ENCODE data around the gene SPPL2B. TPM values are rescaled to one million over a fixed set of nuclear protein-coding genes. Genes with fewer than 3 reads are reported as not detected.
A peak's percentile ranks its signal among the peaks of the same experiment; 100 is the strongest.
"Not testable (repeated sequence)": the region's sequence is repeated elsewhere in the genome, so short reads cannot be mapped to it uniquely, and the experiment has no call there.

The SPPL2B gene
- 10 to 100 TPM in 2 of 3 donors, 1 to 10 TPM in 1; 6.9 to 16.4 (median 12.5) TPM for polyA plus RNA-seq

GRCh38 chr19:2328401-2329148 is at the start of gene SPPL2B, which contains the start of gene LSM7:
SPPL2B (plus strand) TSS chr19:2328684; CDS start chr19:2328710, 26 bp downstream.
LSM7 (minus strand) TSS chr19:2328586; CDS start chr19:2328566, 20 bp downstream.
- Mint-ChIP-seq H3K27ac (peak within 1 kb of the TSS; percentile 94 to 99 (median 98)), H3K36me3 (no peaks in the 10 kb centered on the region), H3K4me1 (peaks cover 42 to 48% of the 10 kb centered on the region in 2 donors), H3K27me3 (ENCODE audit: low read depth in 3 of 3) (peaks cover 2 to 16% (median 13%) of the 10 kb centered on the region in 3 donors), H3K9me3 (no peaks in the 10 kb centered on the region), H3K4me3 (peak within 1 kb of the TSS; percentile 99 to 100 (median 99))
- DNase-seq: peak; percentile 90 to 93 (median 91)

- Mint-ChIP-seq H3K27ac (peak overlapping the region in 5 of 6 donors; percentile 12 to 78 (median 39)), H3K27me3 (ENCODE audit: low read depth in 3 of 3) (peaks cover 16 to 25% (median 24%) of the 10 kb centered on the region in 3 donors), H3K9me3 (no peaks in the 10 kb centered on the region), H3K4me1 (peaks cover 22 to 28% of the 10 kb centered on the region in 2 donors), H3K4me3 (peak overlapping the region; percentile 27 to 54 (median 49)), H3K36me3 (peaks cover 0 to 5% (median 4%) of the 10 kb centered on the region in 3 donors)
- no peak for DNase-seq
Measured at GRCh38 chr19:2280633-2281264, 47.7 kb upstream of the SPPL2B start.

- not testable (repeated sequence) for DNase-seq, H3K9me3 Mint-ChIP-seq, H3K36me3 Mint-ChIP-seq
- Mint-ChIP-seq H3K27me3 (ENCODE audit: low read depth in 3 of 3) (peaks cover 16 to 26% (median 24%) of the 10 kb centered on the region in 3 donors), H3K4me3 (peak overlapping the region; percentile 87 to 92 (median 91)), H3K27ac (peak overlapping the region; percentile 87 to 93 (median 90)), H3K4me1 (peaks cover 22 to 27% of the 10 kb centered on the region in 2 donors)
Measured at GRCh38 chr19:2281265-2282061, 47.0 kb upstream of the SPPL2B start.

- peak; percentile 80 to 81 (median 80) for DNase-seq
- peaks cover 19 to 23% of the 10 kb centered on the region in 2 donors for H3K4me1 Mint-ChIP-seq
- peak within 1 kb of the TSS; percentile 87 to 92 (median 91) for H3K4me3 Mint-ChIP-seq
- peaks cover 11 to 19% (median 19%) of the 10 kb centered on the region in 3 donors for H3K27me3 Mint-ChIP-seq (ENCODE audit: low read depth in 3 of 3)
- H3K27ac Mint-ChIP-seq: peak within 1 kb of the TSS; percentile 87 to 93 (median 90)
- peaks cover 0 to 2% (median under 1%) of the 10 kb centered on the region in 3 donors for H3K36me3 Mint-ChIP-seq
- H3K9me3 Mint-ChIP-seq: no peaks in the 10 kb centered on the region
Measured at GRCh38 chr19:2282062-2282861, 46.2 kb upstream of the SPPL2B start, which contains the start of gene PEAK3. PEAK3 (minus strand) TSS chr19:2282175; CDS start chr19:2280931, 1,244 bp downstream.

GRCh38 chr19:2282862-2283237 is 45.6 kb upstream of the SPPL2B start:
- no peaks in the 10 kb centered on the region for H3K9me3 Mint-ChIP-seq
- H3K27ac Mint-ChIP-seq: peak overlapping the region; percentile 51 to 93 (median 82)
- DNase-seq: no peak
- peaks cover 10 to 21% (median 14%) of the 10 kb centered on the region in 3 donors for H3K27me3 Mint-ChIP-seq (ENCODE audit: low read depth in 3 of 3)
- H3K4me1 Mint-ChIP-seq: peaks cover 17 to 24% of the 10 kb centered on the region in 2 donors
- no peaks in the 10 kb centered on the region for H3K36me3 Mint-ChIP-seq
- H3K4me3 Mint-ChIP-seq: peak overlapping the region; percentile 87 to 92 (median 91)

GRCh38 chr19:2283835-2284507 is 44.5 kb upstream of the SPPL2B start:
- Mint-ChIP-seq H3K4me3 (no peak overlapping the region), H3K9me3 (no peaks in the 10 kb centered on the region), H3K4me1 (peaks cover 28 to 36% of the 10 kb centered on the region in 2 donors), H3K27ac (peak overlapping the region in 2 of 6 donors; percentile 28 to 34), H3K27me3 (ENCODE audit: low read depth in 3 of 3) (peaks cover 11 to 21% (median 21%) of the 10 kb centered on the region in 3 donors), H3K36me3 (no peaks in the 10 kb centered on the region)
- DNase-seq: no peak

GRCh38 chr19:2286402-2287140 is 41.9 kb upstream of the SPPL2B start:
- no peak overlapping the region for H3K4me3 Mint-ChIP-seq
- H3K27me3 Mint-ChIP-seq (ENCODE audit: low read depth in 3 of 3): peaks cover 12 to 35% (median 26%) of the 10 kb centered on the region in 3 donors
- no peaks in the 10 kb centered on the region for H3K9me3 Mint-ChIP-seq
- DNase-seq: no peak
- H3K36me3 Mint-ChIP-seq: no peaks in the 10 kb centered on the region
- H3K4me1 Mint-ChIP-seq: peaks cover 36 to 37% of the 10 kb centered on the region in 2 donors
- peak overlapping the region in 2 of 6 donors; percentile 19 to 56 for H3K27ac Mint-ChIP-seq

GRCh38 chr19:2287585-2288337 is 40.7 kb upstream of the SPPL2B start:
- H3K4me3 Mint-ChIP-seq: peak overlapping the region in 2 of 5 donors; percentile 85 to 91
- no peaks in the 10 kb centered on the region for H3K36me3 Mint-ChIP-seq
- H3K9me3 Mint-ChIP-seq: no peaks in the 10 kb centered on the region
- H3K27ac Mint-ChIP-seq: peak overlapping the region; percentile 67 to 98 (median 94)
- no peak for DNase-seq
- peaks cover 7 to 25% (median 18%) of the 10 kb centered on the region in 3 donors for H3K27me3 Mint-ChIP-seq (ENCODE audit: low read depth in 3 of 3)
- H3K4me1 Mint-ChIP-seq: peaks cover 25 to 32% of the 10 kb centered on the region in 2 donors

- H3K9me3 Mint-ChIP-seq: no peaks in the 10 kb centered on the region
- H3K27ac Mint-ChIP-seq: peak overlapping the region; percentile 92 to 99 (median 95)
- no peak for DNase-seq
- H3K4me1 Mint-ChIP-seq: peaks cover 21 to 28% of the 10 kb centered on the region in 2 donors
- peaks cover 7 to 24% (median 15%) of the 10 kb centered on the region in 3 donors for H3K27me3 Mint-ChIP-seq (ENCODE audit: low read depth in 3 of 3)
- H3K36me3 Mint-ChIP-seq: no peaks in the 10 kb centered on the region
- H3K4me3 Mint-ChIP-seq: peak overlapping the region; percentile 85 to 95 (median 91)
Measured at GRCh38 chr19:2288338-2288817, 40.1 kb upstream of the SPPL2B start.

- Mint-ChIP-seq H3K4me1 (peaks cover 25 to 32% of the 10 kb centered on the region in 2 donors), H3K27ac (peak overlapping the region; percentile 92 to 99 (median 95)), H3K9me3 (no peaks in the 10 kb centered on the region), H3K27me3 (ENCODE audit: low read depth in 3 of 3) (peaks cover 7 to 27% (median 17%) of the 10 kb centered on the region in 3 donors), H3K4me3 (peak overlapping the region; percentile 85 to 95 (median 91)), H3K36me3 (no peaks in the 10 kb centered on the region)
- peak in 1 of 3 donors; percentile 43 for DNase-seq
Measured at GRCh38 chr19:2288818-2289713, 39.4 kb upstream of the SPPL2B start.
